ENCODE measurements around the gene HERPUD1.

HERPUD1 gene

DNA sequence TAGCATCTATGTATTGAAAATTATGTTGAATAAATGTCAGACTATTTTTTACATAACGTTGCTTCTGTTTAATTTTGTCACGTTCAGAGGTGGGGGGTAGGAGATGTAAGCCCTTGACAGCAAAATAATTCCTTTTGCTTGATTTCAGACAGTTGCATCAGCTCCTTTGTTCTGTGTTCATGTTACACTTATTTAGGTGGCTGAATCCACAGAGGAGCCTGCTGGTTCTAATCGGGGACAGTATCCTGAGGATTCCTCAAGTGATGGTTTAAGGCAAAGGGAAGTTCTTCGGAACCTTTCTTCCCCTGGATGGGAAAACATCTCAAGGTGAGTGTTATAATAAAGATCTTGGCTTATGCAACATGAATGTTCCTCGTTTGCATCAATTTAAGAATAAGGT, 4.5 kb downstream of the HERPUD1 start:
- DNase-seq, result peak; percentile 58

DNA sequence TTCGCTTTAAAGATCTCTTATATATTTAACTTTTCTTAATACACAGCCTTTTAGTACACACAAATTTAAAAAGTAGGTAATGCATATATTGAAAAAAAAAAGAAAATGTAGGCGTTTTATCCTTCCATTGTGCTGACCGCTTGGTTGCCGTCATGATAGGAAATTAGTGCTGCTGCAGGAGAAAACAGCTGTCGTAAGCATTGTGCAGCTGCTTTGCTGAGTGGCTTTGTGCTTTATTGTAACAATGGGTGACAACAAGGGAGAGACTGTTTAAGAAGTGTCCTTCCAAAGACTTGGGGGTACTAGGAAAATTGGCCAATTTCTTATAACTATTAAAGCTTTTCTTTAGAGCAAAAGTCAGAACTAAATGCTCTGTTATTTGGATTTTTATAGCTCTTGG, 5.0 kb downstream of the HERPUD1 start:
- DNase-seq, result no peak

DNA sequence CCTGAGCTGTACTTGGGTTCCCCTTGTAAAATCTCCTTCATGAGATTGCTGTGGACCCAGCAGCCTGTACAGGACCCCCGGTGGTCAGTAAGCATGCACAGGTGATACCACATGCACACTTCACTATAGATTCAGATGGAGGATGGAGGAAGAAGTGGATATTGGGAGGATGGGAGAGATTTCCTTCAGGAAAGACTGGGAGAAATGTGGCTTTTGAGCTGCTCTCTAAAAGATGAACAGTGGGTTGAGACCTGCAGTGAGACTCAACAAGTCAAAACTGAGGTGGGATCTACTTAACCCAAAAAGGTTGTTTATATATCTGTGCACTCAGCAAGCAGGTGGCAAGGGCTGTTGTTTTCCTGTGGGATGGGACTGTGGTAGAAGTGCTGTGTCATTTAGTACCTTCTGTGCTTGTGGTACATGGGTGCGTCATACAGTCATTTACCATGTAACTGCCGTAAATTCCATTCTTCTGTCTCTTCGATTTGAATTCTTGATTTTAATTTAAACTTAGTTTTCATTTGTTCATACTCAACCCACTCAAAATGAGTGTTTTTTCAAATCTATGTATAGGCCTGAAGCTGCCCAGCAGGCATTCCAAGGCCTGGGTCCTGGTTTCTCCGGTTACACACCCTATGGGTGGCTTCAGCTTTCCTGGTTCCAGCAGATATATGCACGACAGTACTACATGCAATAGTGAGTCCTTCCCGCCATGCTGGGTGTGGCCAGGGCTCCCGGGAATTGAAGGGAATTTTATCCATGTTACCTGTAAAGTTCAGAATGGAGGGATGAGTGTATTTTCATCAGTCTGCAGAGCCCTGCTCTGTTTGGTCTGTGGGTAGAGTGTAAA, 6.9 kb downstream of the HERPUD1 start:
- DNase-seq, result no peak

DNA sequence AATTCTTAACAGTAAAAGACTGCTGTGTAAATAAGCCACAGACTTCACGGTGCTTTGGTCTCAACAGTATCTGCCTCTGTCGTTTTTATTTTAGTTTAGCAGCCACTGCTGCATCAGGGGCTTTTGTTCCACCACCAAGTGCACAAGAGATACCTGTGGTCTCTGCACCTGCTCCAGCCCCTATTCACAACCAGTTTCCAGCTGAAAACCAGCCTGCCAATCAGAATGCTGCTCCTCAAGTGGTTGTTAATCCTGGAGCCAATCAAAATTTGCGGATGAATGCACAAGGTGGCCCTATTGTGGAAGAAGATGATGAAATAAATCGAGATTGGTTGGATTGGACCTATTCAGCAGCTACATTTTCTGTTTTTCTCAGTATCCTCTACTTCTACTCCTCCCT, 7.9 kb downstream of the HERPUD1 start:
- no peak for DNase-seq

DNA sequence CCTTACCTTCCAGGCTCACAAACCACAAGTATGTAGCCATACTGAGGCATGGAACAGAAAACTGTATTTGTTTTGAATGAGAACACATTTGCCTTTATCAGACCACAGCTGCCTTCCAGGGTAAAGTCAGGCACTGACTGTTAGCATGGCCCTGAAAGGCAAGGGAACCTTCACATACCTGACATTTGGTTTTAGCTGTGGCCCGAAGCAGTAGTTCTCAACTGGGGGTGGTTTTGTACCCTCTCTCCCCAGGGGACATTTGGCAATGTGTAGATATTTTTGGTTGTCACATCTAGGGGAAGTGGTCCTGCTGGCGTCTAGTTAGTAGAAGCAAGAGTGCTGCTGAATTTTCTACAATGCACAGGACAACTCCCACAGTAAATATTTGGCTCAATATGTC, 9.2 kb downstream of the HERPUD1 start:
- DNase-seq, result no peak

DNA sequence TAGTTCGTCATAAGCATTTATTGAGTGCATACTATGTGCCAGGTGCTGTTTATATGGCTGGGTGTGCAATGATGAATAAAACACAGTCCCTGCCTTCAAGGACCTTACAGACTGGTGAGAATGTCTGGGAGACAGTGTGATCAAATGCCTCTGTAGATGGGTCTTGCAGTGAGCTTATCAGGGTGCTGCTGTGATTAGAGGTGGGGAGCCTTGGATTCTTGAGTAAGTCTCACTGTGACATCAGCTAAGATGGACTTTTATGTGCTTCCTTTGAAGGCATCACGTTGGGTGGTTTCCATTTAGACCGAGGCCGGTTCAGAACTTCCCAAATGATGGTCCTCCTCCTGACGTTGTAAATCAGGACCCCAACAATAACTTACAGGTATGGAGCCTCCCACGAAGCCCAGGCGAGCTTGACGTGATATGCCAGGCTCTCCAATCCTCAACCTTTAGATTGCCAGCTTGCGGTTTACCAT, 10.0 kb downstream of the HERPUD1 start:
- no peak for DNase-seq

DNA sequence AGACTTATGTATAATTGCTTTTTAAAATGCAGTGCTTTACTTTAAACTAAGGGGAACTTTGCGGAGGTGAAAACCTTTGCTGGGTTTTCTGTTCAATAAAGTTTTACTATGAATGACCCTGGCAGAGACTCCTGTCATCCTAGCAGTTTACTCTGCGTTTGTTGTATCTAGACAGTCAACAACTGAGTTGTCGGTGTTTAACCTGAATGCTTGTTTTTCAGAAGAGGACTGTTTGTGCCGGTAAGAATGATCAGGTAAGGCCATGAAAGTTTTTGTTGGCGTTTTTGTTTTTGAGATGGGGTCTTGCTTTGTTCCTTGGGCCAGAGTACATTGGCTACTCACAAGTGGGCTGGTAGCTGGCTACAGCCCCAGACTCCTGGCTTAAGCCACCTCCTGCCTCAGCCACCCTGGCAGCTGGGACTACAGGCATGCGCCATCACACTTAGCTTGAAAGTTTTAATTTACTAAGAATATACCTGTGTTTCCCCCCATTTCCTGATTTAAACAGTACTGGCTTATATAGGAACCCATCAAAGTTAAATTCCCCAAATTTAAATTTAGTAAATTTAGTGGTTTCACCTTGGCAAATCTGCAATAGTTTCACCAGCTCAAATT, 11.9 kb downstream of the HERPUD1 start:
- DNase-seq, result no peak

DNA sequence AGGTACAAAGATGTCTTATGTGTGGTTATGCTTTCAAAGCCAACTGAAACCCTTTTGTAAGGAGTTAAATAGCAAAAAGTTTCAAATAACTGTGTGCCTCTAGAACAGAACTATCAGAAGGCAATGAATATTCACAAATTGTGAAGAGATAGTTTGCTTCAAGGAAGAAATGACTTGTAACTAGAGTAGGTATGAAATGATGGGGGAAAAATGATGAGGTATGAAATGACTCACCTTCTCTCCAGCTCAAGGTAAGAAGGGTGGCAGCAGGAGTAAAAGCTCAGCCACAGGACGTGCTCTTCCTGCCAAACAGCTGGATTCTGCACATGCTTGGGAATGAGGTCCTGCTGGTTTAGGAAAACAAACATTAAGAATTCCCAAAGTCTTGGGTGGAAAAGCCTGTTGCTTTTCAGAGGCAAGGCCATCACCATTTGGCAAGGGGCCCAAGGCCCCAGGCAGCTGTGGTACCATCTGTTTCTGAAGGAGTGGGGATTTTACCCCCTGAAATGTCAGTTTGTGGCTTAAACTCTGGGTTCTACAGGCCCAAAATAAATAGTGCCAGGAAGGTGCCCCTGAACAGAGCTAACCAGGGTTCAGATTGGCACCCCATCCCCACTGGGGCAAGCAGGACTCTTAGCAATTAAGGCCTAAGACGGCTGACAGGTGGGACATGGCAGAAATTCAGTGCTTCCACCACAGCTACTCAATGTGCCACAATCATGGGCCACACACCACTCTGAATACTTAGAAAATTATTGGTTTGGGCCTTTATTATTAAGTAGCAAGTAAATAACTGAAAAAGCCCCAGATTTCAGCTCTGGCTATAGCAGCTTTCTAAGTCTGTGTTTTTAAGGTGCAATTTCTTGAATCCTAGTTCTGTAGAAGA, 13.3 kb downstream of the HERPUD1 start:
- peak; percentile 34 for DNase-seq

DNA sequence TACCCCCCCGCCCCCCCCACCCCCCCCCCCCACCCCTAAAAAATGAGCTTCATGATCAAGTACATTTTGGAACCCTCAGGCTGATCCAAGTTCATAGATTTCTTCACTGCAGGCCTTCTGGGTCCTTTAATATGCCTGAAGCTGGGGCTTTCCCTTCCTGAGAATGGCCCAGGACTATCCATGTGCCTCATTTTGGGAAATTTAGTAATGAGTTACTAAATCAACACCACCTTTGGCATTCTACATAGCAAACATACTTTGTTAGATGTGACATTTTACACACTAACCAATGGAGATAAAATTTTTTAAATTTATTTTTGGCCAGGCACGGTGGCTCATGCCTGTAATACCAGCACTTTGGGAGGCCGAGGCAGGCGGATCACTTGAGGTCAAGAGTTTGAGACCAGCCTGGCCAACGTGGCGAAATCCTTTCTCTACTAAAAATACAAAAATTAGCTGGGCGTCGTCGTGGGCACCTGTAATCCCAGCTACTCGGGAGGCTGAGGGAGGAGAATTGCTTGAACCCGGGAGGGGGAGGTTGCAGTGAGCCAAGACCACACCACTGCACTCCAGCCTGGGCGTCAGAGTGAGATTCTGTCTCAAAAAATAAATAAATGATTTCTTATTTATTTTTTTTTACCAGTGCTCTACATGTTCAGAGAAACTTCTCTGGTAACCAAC, 14.0 kb downstream of the HERPUD1 start:
- DNase-seq, result no peak

DNA sequence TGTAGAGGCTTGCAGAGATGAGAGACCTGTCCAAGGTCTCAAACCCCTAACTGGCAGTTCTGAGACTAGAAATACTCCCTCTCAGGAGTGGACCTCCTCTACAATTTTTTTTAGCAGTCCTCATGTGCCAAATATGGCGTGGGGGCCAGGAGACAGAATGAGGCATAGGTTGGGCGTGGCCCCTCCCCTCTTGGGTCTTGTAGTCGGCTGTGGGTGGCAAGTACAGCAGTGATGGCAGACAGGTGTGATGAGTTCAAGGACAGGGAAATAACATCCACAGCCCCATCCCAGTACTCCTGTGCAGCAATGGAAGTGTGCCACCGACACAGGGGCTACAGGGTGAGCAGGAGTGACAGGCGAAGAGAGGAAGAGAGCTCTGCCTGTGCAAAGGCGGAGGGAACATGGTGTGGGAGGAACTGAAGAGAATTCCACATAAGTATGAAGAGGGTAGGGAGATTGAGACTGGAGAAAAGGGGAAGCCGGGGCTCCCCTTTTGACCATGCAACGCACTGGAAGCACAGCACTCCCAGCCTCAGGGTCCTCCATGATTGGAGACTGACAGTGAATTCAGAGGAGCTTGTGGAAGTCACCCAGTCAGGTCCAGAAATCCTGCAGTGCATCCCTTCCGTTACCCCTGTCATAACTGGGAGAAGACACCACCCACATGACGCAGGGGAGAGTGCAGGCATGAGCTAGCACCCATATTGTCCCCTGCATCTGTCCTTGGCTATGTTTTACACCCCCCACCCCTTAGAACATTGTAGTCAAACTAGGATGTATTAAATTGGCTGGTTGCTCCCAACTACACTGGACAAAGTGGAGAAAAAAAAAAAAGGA, 15.0 kb downstream of the HERPUD1 start:
- no peak for DNase-seq

DNA sequence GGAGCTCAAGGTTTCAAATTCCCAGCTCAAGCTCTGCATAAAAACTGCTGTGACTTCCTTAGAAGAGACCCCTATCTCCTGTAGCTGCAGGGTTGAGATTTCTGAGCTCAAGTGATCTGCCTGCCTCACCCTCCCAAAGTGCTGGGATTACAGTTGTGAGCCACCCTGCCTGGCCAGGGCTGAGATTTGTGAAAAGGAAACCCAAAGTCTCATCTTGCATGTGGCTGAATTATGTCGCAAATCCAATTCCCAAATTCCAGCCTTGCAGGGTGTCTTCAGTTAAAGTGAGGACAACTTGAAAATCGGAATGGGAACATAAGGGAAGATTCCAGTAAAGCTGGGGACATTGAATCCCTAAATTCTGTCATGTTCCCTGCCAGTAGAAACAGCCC, 15.7 kb downstream of the HERPUD1 start:
- DNase-seq, result no peak

DNA sequence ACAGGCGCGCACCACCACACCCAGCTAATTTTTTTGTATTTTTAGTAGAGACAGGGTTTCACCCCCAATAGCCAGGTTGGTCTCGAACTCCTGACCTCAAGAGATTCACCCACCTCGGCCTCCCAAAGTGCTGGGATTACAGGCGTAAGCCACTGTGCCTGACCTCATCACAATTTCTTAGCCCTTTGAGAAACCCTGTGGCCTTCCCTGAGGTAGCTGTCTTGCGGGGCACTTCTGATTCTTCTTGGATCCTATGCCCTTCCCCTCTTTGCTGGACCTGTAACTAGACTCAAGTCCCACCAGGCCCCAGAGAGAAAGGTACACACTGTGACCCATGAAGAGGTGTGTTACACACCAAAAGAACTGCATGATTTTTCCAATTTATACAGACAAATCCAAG, 16.3 kb downstream of the HERPUD1 start:
- DNase-seq, result no peak

DNA sequence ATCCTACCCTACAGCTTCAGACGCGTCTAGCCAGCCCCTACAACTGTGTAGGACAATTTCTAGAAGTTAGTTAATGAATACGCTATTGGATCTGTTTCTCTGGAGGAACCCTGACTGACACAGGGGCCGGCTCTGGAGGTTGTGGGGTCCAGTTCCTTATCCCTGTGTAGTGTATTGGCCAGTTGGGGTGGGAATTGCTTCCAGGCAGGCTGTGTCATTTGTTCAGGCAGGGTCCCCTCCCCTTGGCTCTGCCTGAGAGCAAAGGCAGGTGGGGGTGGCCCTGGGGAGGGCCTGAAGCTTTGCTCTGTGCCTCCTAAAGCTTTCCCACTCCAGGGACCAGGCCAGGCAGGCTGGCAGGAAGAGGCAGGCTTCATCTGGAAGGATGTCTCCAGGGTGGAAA, 18.1 kb downstream of the HERPUD1 start:
- no peak for DNase-seq

DNA sequence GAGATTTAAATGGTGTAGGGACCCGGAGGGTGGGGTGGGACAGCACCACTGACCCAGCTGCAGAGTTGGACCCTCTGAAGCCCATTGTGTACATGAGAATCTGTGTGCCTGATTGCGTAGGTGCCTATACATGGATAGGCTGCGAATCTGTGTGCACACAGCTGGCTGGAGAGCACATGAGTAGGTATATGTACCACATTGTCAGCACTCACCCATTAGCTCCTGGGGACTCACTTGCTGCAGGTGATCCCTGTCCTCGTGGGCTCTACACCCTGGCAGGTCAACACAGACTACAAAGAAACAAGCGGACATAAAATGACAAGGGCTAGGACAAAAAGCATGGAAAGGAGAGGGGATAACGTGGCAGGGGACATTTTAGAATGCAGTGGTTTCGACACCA, 18.5 kb downstream of the HERPUD1 start:
- DNase-seq, result no peak

DNA sequence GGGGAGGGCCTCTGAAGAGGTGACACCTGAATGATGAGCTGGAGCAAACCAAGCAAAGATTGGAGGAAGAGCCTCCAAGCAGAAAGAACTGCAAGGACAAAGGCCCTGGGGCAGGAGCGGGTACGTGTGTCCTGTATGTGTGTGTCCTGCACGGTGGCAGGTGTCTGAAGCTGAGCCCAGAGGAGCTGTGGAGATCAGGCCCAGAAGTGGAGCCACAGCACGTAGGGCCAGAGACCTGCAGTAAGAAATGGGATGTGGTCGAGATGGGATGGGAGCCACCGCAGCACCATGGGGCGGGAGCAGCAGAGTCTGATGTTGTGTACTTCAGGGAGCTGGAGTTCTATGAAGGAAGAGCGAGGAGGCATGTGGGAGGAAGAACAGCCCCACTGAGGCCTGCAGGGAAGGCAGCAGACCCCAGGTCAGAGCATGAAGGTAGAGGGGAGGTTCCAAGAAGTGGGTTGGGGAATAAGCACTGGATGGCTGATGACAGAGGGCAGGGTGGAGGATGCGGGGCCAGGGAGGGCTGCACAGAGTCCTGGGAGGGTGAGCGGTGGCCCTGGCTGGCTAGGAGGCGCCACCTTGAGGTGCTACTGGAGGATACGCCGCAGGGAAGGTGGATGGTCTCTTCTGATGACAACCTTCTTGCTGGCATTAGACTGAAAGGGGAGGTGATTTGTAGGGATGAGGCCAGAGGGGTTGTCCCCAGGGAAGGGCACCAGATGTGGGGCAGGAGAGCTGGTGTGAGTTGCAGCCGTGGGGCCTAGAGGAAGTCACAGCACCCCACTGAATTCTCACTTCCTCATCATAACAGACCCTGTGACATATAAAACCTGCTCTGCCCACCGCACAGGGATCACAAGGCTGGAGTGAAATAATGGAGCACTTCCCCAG, 19.2 kb downstream of the HERPUD1 start:
- peak; percentile 53 for DNase-seq

DNA sequence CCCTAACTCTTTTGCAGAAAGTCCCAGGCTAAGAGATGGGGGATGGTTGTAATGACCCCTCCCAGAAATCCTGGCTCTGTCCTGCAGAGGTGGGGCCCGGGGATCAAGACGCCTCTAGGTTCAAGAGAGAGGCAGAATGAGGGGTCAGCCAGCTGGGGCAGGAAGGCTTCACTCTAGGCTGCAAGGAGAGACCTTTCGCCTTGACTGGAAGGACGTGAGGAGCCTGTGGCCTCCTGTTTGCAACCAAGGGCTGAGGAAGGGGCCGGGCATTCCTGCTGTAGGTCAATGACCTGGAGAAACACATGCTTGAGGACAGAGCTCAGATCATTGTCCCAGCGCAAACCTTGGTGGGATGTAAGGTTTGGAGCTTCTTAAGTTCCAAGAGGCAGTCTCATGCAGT, 21.1 kb downstream of the HERPUD1 start:
- DNase-seq, result no peak

DNA sequence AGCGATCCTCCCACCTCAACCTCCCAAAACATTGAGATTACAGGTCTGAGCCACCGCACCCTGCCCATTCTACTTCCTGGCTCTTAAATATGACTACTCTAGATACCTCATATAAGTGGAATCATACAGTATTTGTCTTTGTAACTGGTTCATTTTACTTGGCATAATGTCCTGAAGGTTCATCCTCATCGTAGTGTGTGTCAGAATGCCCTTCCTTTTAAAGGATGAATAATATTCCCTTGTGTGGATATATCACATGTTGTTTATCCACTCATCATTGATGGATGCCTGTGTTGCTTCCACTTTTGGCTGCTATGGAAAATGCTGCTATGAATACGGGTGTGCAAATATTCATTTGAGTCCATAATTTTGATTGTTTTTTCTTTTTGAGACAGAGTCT, 24.1 kb downstream of the HERPUD1 start:
- no peak for DNase-seq

DNA sequence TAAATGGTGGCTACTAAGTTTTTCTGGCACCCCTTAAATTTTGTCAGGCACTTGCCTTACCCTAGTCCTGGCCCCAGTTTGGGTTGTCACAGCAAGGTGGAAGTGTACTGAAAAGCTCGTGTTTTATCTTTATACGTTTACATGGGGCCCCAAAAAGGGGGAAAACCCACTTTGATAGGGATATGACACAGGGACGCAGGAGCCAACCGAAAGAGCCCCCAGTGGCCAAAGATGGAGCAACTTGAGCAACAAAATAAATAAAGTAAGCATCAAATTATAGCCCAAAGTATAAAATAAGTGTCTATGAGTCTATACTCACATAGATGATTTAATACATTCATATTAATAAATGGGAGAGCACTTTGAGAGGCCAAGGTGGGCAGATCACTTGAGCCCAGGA, 24.8 kb downstream of the HERPUD1 start:
- DNase-seq, result no peak

DNA sequence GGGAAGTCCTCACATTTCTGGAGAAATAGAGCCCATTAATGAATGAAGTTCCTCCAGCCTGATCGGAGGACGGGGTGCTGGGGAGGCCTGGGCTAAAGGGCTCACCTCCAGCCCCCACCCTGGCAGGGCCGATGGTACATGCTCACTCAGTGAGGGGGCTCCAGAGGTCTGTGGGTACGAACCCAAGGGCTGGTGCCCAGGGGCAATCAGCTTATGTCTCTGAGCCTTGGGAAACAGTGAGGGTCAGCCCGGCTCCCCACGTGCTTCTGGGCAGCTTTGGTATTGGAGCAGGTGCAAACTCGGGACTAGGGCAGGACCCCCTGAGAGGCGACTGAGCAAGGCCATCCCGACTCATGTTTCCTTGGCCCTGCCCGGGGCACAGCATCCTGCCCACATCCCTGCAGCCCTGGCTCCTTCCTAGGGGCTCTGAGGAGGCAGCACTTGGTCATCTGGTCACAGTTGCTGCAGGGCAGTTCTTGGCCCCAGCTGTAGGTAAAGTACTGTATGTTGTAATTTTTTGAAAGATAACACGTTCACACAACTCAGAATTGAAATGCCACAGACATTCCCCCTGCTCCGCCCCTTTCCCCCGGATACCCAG, 28.8 kb downstream of the HERPUD1 start:
- no peak for DNase-seq

DNA sequence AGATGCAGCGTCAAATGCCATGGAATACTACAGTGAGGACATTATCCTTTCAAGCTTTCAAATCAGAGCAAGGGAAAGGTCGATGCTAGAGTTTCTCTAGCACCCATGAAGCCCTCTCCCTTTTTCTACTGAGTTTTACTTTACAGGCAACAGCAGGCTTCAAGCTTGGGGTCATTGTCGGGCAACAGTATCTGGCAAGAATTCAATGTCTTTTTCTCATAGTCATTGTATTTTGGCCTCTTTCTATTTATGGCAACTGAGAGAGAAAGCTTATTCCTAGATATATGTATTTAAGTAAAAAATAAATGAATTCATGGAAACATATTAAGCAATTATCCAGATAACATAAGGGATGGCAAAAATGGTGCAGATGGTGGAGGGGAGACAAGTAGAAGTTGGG, 29.4 kb downstream of the HERPUD1 start:
- DNase-seq, result no peak
